SU-DHL-6 (cell line): ENCODE results near the gene BLCAP.

Experiments
- EZH2phosphoT487 ChIP-seq: fragments of 200-600 bp; sonication (generic), shearing (Covaris generic); conservative IDR thresholded peaks from 2 replicates; pipeline ENCODE4 v1.6.1; 2018; ENCODE audit warnings: mild to moderate bottlenecking, antibody characterized with exemption, low read length, moderate library complexity, mixed read lengths
- TF ChIP-seq, protein P1 (sequence below): fragments of 200-600 bp; sonication (generic); IDR thresholded peaks from one replicate; pipeline ENCODE4 v1.5.1; 2017; ENCODE audit warnings: antibody characterized with exemption, mild to moderate bottlenecking, low read length, moderate library complexity; ENCODE audit not compliant: insufficient read depth, poor library complexity, severe bottlenecking

DNA sequence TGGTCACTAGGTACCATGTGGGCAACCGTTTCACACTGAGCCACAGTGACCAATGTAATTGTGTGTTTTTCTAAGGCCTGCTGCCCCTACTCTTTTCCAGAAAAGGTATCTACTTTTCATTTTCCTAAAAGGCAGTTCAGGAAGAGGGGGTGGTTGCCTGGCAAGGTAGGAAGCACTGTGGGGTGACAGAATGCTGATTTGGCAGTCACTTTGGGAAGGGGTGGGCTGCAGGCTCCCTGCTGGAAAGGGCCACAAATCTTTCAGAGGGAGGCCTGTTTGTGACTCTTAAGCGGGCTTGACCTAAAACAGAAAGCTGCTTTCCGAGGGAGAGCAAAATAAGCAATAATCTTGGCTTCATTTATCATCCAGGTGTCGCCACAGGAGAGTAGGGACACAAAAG is 11.8 kb downstream of the BLCAP start:
- TF ChIP-seq, protein P1, sequence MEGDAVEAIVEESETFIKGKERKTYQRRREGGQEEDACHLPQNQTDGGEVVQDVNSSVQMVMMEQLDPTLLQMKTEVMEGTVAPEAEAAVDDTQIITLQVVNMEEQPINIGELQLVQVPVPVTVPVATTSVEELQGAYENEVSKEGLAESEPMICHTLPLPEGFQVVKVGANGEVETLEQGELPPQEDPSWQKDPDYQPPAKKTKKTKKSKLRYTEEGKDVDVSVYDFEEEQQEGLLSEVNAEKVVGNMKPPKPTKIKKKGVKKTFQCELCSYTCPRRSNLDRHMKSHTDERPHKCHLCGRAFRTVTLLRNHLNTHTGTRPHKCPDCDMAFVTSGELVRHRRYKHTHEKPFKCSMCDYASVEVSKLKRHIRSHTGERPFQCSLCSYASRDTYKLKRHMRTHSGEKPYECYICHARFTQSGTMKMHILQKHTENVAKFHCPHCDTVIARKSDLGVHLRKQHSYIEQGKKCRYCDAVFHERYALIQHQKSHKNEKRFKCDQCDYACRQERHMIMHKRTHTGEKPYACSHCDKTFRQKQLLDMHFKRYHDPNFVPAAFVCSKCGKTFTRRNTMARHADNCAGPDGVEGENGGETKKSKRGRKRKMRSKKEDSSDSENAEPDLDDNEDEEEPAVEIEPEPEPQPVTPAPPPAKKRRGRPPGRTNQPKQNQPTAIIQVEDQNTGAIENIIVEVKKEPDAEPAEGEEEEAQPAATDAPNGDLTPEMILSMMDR: no peak
- no peak for TF ChIP-seq EZH2phosphoT487
